IMR-90 (cell line): ENCODE measurements around the gene CD40LG.

ENCODE experiments used
- CTCF ChIP-seq: conservative IDR thresholded peaks from 2 replicates; pipeline ENCODE4 v1.5.1; 2012; ENCODE audit warnings: mild to moderate bottlenecking, low read depth, low read length, improper control_type of control experiment
- MXI1 ChIP-seq: IDR thresholded peaks from 2 replicates; pipeline ENCODE4 v1.6.1; 2012; ENCODE audit warnings: low read depth, mild to moderate bottlenecking, low read length, moderate library complexity, borderline replicate concordance
- POLR2A ChIP-seq: IDR thresholded peaks from 2 replicates; pipeline ENCODE4 v1.6.1; 2012; ENCODE audit warnings: mild to moderate bottlenecking, low read depth, low read length
- RAD21 ChIP-seq: IDR thresholded peaks from 2 replicates; pipeline ENCODE4 v1.6.1; 2012; ENCODE audit warnings: low read length, improper control_type of control experiment
- RCOR1 ChIP-seq: IDR thresholded peaks from 2 replicates; pipeline ENCODE4 v1.6.1; 2012; ENCODE audit warnings: mild to moderate bottlenecking, low read length, improper control_type of control experiment; ENCODE audit not compliant: insufficient replicate concordance
- USF2 ChIP-seq: fragments of 150-350 bp; IDR thresholded peaks from 2 replicates; pipeline ENCODE4 v1.6.1; 2017; ENCODE audit warnings: mild to moderate bottlenecking, antibody characterized with exemption, low read length, low read depth

GRCh38 chrX:136635235-136635634 is 12.7 kb upstream of the CD40LG start:
- no peak for TF ChIP-seq RAD21
- no peak for TF ChIP-seq CTCF
- TF ChIP-seq MXI1, result no peak
- no peak for TF ChIP-seq RCOR1
- no peak for TF ChIP-seq USF2
- TF ChIP-seq POLR2A, result no peak
